HUES6 (cell line): ENCODE measurements around the gene ORC1.

Experiments
- H3K27ac ChIP-seq: 2 replicates; pipeline ENCODE4 v1.7.0; 2013; ENCODE audit warnings: low read depth, mild to moderate bottlenecking, low read length, inconsistent platforms
- H3K27me3 ChIP-seq: 2 replicates; pipeline ENCODE4 v1.6.1; 2013; ENCODE audit warnings: low read length; ENCODE audit not compliant: control insufficient read depth, insufficient read depth
- H3K36me3 ChIP-seq: 2 replicates; pipeline ENCODE4 v1.6.1; 2013; ENCODE audit warnings: low read length; ENCODE audit not compliant: control insufficient read depth, insufficient read depth
- H3K4me1 ChIP-seq: 2 replicates; pipeline ENCODE4 v1.6.1; 2013; ENCODE audit warnings: low read length; ENCODE audit not compliant: control insufficient read depth, insufficient read depth
- H3K4me3 ChIP-seq: 2 replicates; pipeline ENCODE4 v1.5.1; 2013; ENCODE audit warnings: low read depth, low read length
- H3K9ac ChIP-seq: one replicate; pipeline ENCODE4 v1.6.1; 2013; ENCODE audit warnings: mild to moderate bottlenecking, low read length
- H3K9me3 ChIP-seq: 2 replicates; pipeline ENCODE4 v1.6.1; 2013; ENCODE audit warnings: low read depth, low read length; ENCODE audit not compliant: control insufficient read depth, insufficient read depth

Gene ORC1

DNA sequence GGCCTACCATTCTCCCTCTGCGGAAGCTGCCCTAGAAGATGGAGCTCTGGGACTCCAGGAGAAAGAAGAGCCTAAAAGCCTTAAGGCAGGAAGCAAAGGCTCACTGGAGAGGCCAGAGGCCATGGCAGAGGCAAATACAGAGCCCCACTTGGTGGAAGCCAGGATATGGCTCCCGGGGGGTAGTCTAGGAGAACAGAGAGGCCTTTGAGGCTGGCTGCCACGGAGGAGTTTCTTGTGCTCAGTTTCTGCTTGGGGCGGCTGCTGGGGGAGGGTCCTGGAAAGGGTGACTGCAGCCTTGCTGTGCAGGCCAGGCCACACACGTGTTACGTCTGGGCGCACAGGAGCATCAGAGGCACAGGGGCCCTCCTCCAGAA, 43.6 kb downstream of the ORC1 start:
- no peak overlapping the region for H3K27ac ChIP-seq
- peaks cover 77% of the 10 kb centered on the region for H3K36me3 ChIP-seq
- H3K9me3 ChIP-seq = no peaks in the 10 kb centered on the region
- H3K4me3 ChIP-seq = no peak overlapping the region
- no peaks in the 10 kb centered on the region for H3K27me3 ChIP-seq
- peaks cover 8% of the 10 kb centered on the region for H3K4me1 ChIP-seq
- no peak overlapping the region for H3K9ac ChIP-seq

DNA sequence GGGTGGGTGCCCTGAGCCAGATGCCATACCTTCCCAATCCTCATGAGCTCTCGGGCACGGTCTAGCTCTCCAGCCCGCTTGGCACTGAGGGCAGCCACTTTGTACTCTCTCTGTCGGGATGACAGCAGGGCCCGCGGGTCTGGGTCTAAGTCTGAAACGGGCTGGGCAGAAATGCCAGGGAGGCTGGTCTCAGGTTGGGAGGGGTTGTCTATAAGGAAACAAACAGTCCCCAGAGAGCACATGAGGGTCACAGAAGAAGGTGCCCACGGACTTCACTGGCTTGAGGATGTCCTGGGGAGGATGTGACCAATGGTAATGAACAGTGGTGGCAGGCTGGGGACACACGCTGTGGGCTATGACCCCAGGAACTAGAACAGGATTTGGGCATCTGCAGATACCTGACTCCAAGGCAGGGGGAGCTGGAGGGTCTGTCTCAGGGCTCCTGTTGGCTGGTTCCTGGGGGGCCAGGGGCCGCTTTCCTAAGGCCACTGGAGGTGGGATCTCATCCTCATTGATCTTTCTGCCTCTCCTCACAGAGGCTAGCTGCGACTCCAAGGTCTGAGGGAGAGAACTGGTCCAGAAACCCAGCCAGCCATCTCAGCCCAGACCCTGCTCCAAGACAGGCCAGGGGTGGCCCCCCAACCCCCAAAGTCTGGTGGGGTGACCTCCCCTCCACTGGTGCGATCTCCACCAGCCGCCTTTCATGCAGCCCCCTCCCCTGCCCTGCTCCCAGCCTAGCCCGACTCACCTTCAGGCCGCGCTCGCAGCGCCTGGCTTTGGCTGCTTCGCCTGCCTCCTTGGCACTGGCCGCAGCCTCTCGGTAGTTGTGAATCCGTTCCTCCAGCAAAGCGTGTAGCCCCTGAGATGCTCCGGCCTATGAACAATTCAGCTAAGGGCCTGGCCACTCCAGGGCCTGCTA, 44.3 kb downstream of the ORC1 start:
- Histone ChIP-seq H3K9me3 (no peaks in the 10 kb centered on the region), H3K4me3 (no peak overlapping the region), H3K27ac (no peak overlapping the region), H3K9ac (no peak overlapping the region), H3K27me3 (no peaks in the 10 kb centered on the region), H3K4me1 (peaks cover 5% of the 10 kb centered on the region), H3K36me3 (peaks cover 84% of the 10 kb centered on the region)

DNA sequence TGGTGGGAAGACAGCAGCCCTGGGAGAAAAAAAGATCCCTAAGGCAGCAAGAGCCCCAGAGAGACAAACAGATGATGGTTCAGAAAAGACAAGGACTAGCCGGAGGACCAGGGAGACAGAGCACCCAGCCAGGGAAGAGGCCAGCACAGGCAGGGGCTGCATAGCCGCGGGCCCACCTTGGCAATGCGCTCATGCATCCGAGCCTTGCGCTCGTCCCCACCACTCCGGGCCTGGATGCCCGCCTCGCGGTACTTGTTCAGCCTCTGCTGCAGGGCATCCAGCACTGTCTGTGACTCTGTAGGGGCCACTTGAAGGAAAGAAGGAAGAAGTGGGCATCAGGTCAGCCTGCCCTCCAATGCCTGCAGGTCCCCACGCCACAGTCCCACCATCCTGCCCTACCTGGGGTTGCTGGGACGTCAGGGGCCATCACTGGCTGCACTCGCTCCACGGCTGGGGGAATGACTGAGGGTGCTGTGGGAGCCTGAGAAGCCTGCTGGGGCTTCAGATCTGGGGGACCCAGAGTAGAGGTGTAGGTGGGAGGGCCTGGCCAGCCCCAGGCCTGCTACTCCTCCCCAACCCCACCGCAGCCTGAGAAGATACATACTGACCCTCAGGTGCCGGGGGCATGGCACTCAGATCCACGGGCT, 45.2 kb downstream of the ORC1 start:
- peaks cover 91% of the 10 kb centered on the region for H3K36me3 ChIP-seq

DNA sequence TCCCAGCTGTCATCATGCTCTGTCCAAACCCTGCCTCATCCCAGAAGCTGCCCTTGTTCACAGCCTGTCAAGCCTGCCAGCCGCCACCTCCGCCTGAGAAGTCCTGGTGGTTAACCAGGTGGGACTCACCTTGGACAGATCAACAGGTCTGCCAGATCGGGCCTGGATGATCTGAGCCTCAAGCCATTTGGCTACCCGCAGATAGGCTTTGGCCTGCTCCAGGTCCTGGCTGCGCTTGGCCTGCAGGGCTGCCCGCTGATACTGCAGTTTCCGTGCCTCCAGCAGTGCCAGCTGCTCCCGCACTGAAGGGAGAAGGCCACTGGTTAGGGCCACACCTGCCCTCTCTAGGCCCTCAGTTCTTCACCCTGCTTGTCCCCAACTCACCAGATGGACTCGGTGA, 46.8 kb downstream of the ORC1 start:
- H3K36me3 ChIP-seq = peaks cover 100% of the 10 kb centered on the region
- H3K9ac ChIP-seq = no peak overlapping the region

More for the DNA sequence above, 45.2 kb downstream of the ORC1 start:
- Histone ChIP-seq H3K27ac (no peak overlapping the region), H3K9me3 (no peaks in the 10 kb centered on the region), H3K4me1 (no peaks in the 10 kb centered on the region), H3K27me3 (no peaks in the 10 kb centered on the region), H3K9ac (no peak overlapping the region), H3K4me3 (no peak overlapping the region)

DNA sequence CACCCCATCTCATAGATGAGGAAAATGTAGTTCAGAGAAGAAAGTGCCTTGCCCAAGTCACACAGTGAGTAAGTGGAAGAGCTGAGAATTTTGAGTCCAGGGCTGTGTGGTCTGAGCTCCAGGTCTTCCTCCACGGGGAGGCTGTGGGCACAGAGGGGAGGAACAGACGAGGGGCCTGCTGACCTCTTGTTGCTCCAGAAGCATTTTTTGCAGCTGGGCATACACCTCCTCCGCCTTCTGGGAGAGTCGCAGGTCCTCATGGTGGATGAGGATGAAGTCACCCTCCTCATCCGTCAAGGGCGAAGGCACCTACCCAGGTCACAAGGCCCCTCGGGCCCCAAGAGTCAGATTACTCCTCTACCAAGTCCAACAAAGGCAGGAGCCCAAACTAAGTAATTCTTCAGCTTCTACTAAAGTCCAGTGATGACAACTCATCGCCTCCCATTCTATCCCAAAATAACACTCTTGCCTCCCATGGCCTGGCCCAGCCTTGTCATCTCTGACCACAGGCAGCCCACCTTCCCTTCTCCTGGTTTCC, 47.3 kb downstream of the ORC1 start:
- H3K27ac ChIP-seq = no peak overlapping the region
- H3K4me3 ChIP-seq = no peak overlapping the region
- H3K36me3 ChIP-seq = peaks cover 99% of the 10 kb centered on the region
- H3K9me3 ChIP-seq = no peaks in the 10 kb centered on the region
- H3K27me3 ChIP-seq = no peaks in the 10 kb centered on the region
- no peak overlapping the region for H3K9ac ChIP-seq
- H3K4me1 ChIP-seq = 0 out of 2 replicates have a peak, but pooled peaks cover 2% of the 10 kb centered on the region

More for the DNA sequence above, 46.8 kb downstream of the ORC1 start:
- Histone ChIP-seq H3K4me1 (no peaks in the 10 kb centered on the region), H3K9me3 (no peaks in the 10 kb centered on the region), H3K27me3 (no peaks in the 10 kb centered on the region), H3K4me3 (no peak overlapping the region), H3K27ac (no peak overlapping the region)

DNA sequence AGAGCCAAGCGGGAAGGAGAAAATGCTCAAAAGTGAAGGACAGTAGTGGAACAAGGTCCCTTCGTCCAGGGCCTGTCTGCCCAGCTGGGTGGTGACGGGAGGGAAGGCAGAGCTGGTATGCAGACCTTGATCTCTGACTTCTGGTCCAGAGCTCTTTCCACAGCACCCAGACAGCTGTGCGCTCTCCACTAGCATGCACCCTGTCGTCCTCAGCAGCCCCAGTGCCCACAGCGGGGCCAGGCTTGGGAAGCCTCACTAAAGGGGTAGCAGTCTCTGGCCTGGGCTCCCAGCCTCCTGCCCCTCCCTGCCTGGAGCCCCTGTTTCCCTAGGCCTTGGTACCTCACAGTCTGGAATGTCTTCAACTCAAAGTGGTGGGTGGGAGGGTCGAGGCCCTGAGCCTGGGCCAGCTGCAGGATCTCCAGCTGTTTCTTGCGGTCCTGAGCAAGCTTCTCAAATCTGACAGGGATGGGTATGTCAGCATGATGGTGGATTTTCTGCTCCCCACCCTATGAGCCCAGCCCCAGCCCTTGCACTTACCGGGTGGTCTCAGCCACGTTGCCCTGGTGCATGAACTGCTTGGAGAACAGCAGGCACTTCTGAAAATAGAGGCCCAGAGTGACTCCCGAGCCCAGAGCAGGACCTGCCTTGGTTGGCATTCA, 48.2 kb downstream of the ORC1 start:
- H3K36me3 ChIP-seq = peaks cover 91% of the 10 kb centered on the region
- H3K4me1 ChIP-seq = peaks cover 8% of the 10 kb centered on the region
- H3K27ac ChIP-seq = no peak overlapping the region
- no peaks in the 10 kb centered on the region for H3K9me3 ChIP-seq
- H3K9ac ChIP-seq = no peak overlapping the region
- H3K4me3 ChIP-seq = no peak overlapping the region
- no peaks in the 10 kb centered on the region for H3K27me3 ChIP-seq

DNA sequence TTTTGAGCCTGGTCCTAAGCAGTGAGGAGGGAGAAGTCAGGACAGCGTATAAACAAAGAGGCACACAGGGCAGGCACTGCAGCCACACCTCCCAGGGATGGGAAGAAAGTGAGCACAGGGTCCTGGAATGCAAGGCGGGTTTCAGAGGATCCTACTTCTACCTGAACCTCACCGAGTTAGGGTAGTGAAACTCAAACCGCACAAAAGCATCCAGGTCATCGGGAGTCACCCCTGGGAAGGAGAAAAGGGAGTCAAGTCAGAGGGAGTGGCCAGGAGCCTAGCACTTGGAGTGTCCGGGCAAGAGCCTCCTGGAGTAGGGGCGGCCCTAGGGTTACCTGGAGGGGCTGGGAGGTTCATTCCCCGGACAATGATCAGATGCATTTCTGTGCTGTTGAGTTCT, 48.8 kb downstream of the ORC1 start:
- H3K27me3 ChIP-seq = no peaks in the 10 kb centered on the region
- H3K4me3 ChIP-seq = no peak overlapping the region
- H3K27ac ChIP-seq = no peak overlapping the region
- H3K9ac ChIP-seq = no peak overlapping the region
- H3K4me1 ChIP-seq = peaks cover 13% of the 10 kb centered on the region
- peaks cover 86% of the 10 kb centered on the region for H3K36me3 ChIP-seq
- no peaks in the 10 kb centered on the region for H3K9me3 ChIP-seq

DNA sequence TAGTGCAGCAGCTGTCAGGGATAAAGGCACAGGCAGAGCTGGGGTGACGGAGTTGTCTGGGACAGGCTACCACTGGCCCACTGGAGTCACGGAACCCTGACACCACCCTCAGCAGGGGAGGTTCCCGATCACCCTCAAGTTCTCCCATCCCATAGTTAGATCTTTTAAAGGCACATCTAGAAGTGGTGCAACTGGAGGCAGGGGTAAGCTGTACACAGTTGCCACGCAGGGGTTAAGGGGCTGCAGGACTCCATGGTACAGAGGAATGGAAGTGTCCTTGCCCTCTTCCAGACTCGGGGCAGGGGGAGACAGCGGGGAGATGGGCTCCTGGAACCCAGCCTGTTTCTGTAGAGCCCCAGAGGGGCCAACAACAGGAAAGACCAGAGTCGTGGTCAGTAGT, 51.5 kb downstream of the ORC1 start:
- Histone ChIP-seq H3K36me3 (peaks cover 59% of the 10 kb centered on the region), H3K4me1 (peaks cover 15% of the 10 kb centered on the region), H3K4me3 (no peak overlapping the region), H3K9me3 (no peaks in the 10 kb centered on the region), H3K9ac (no peak overlapping the region), H3K27ac (no peak overlapping the region), H3K27me3 (no peaks in the 10 kb centered on the region)

DNA sequence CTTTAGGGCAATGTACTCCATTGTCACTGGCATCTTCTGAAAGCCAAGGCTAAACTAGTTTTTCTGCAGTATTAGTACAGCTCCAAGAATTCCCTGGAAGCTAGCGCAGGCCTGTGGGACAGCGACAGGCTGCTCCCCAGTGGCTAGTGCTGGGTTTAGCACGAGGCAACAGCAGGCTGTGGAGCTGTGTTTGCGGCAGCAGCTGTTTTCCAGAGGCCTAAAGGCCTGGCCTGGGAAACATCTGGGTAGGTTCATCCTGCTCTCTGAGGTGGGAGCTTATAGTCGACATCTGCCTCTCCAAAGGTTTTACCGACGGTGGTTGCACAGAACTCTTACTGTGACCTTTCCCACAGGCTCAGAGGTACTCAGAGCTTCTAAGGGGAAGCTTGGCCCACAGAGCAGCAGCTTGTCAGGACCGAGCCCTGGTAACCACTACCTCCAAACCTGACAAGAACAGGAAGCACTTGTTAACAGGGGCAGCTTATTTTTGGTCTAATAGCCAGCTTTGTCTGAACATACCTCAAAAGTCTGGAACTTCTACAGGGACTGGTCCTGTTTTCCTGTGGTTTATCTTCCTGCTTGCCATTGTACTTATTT, 55.4 kb downstream of the ORC1 start:
- Histone ChIP-seq H3K36me3 (peaks cover 33% of the 10 kb centered on the region), H3K4me1 (peaks cover 15% of the 10 kb centered on the region), H3K4me3 (no peak overlapping the region), H3K27me3 (no peaks in the 10 kb centered on the region), H3K9ac (no peak overlapping the region), H3K27ac (no peak overlapping the region), H3K9me3 (no peaks in the 10 kb centered on the region)

DNA sequence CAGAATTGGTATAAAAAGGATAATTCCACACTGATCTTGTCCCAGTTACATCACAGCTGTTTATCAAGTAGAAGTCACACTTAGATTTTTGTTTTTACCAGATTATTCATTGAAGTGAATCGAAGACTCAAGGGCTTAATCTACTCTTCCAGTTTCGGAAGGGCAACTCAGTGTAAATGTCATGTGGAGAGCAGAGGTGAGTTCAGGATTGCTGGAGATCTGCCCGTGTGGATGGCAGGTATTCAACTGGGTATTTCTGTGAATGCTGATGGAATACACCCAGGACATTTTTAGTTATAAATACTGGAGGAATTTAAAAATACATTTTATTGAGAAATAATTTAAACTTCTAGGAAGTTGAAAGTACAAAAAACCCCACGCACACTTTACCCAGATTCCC, 57.6 kb downstream of the ORC1 start:
- H3K4me3 ChIP-seq = no peak overlapping the region
- no peak overlapping the region for H3K27ac ChIP-seq
- H3K36me3 ChIP-seq = peaks cover 16% of the 10 kb centered on the region
- no peak overlapping the region for H3K9ac ChIP-seq
- no peaks in the 10 kb centered on the region for H3K9me3 ChIP-seq
- no peaks in the 10 kb centered on the region for H3K27me3 ChIP-seq
- H3K4me1 ChIP-seq = peaks cover 11% of the 10 kb centered on the region
